ENCODE measurements around the gene CAB39.

DNA sequence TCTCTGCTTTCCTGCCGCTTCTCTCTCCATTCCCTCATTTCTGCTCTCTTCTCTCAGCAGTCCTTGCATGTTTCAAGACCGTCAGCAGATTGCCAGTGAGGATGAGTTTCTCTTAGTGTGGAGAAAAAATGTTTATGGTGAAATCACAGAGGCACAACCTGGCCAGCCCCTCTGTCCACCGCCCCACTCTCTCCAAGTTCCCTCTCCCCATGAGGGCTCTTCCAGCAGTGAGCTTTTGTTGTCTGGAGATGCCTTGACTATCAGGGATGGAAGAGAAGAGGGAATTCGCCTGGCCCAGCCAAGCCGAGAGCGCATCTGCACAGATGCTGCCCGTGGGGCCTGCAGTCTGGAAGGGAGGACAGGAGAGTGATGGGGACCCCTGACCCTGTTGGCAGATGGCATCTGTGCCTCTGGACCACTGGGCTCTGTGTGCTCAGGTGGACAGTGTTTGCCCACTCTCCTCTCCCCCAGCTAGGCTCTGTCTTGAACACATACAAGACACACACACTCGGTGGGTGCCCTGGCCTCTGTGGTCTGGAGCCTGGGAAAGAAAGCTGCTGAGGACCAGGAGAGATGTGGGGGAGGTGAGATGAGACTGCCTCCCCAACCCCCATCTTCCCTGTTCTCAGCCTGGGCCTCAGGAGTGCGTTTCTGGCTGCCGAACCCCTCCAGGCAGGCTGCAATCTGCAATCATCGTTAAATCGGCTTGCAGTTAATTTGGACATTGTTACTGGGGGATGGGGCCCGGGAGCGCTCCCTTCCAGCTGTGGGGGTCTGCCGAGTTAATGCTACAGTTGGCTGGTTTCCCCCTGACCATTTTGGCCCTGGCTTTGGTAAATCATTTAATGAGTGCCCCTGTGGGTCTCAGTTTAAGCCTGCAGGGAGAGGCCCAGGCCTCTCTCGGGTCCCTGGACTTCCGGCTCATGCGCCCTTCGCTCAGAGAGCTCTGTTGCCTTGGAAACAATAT is 156.6 kb downstream of the CAB39 start:
- TF ChIP-seq EZH2phosphoT487 (IDR thresholded peaks at IDR 0.05; ENCODE audit: borderline replicate concordance, low read length) = no peak
- TF ChIP-seq EZH2 (IDR thresholded peaks at IDR 0.05; ENCODE audit: low read length, unreplicated experiment) = no peak
- TF ChIP-seq, protein P1, sequence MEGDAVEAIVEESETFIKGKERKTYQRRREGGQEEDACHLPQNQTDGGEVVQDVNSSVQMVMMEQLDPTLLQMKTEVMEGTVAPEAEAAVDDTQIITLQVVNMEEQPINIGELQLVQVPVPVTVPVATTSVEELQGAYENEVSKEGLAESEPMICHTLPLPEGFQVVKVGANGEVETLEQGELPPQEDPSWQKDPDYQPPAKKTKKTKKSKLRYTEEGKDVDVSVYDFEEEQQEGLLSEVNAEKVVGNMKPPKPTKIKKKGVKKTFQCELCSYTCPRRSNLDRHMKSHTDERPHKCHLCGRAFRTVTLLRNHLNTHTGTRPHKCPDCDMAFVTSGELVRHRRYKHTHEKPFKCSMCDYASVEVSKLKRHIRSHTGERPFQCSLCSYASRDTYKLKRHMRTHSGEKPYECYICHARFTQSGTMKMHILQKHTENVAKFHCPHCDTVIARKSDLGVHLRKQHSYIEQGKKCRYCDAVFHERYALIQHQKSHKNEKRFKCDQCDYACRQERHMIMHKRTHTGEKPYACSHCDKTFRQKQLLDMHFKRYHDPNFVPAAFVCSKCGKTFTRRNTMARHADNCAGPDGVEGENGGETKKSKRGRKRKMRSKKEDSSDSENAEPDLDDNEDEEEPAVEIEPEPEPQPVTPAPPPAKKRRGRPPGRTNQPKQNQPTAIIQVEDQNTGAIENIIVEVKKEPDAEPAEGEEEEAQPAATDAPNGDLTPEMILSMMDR (conservative IDR thresholded peaks at IDR 0.05; ENCODE audit: low read depth, low read length) = no peak

Data from PC-3 (cell line).